H9 (cell line): ENCODE results near the gene HAO1. TPM values are rescaled to one million over a fixed set of nuclear protein-coding genes. Genes with fewer than 3 reads are reported as not detected.

Source experiments
- DNase-seq: peaks from one replicate; pipeline ENCODE4 v3.0.0-alpha.2; 2017
- H2AFZ ChIP-seq: one replicate; pipeline ENCODE4 v1.6.1; 2013; ENCODE audit warnings: mild to moderate bottlenecking, low read length, control low read depth, moderate library complexity
- H2AK5ac ChIP-seq: 2 replicates; pipeline ENCODE4 v1.6.1; 2013; ENCODE audit warnings: low read length, control low read depth, mixed read lengths; ENCODE audit not compliant: insufficient read length
- H2BK120ac ChIP-seq: one replicate; pipeline ENCODE4 v1.6.1; 2013; ENCODE audit warnings: low read depth, mild to moderate bottlenecking, low read length, control low read depth, inconsistent platforms; ENCODE audit not compliant: poor library complexity, severe bottlenecking
- H2BK12ac ChIP-seq: 2 replicates; pipeline ENCODE4 v1.6.1; 2013; ENCODE audit warnings: low read length, control low read depth, mixed read lengths, low read depth; ENCODE audit not compliant: insufficient read length
- H2BK15ac ChIP-seq: 2 replicates; pipeline ENCODE4 v1.6.1; 2013; ENCODE audit warnings: low read depth, low read length, control low read depth
- H2BK20ac ChIP-seq: one replicate; pipeline ENCODE4 v1.6.1; 2013; ENCODE audit warnings: low read depth, mild to moderate bottlenecking, low read length, control low read depth, inconsistent platforms; ENCODE audit not compliant: poor library complexity, severe bottlenecking
- H2BK5ac ChIP-seq: 2 replicates; pipeline ENCODE4 v1.6.1; 2013; ENCODE audit warnings: low read length, control low read depth, mixed read lengths; ENCODE audit not compliant: insufficient read length
- H3K14ac ChIP-seq: 2 replicates; pipeline ENCODE4 v1.6.1; 2013; ENCODE audit warnings: low read length, control low read depth; ENCODE audit not compliant: insufficient read depth
- H3K18ac ChIP-seq: 2 replicates; pipeline ENCODE4 v1.6.1; 2013; ENCODE audit warnings: low read depth, mild to moderate bottlenecking, mixed read lengths, low read length, control low read depth; ENCODE audit not compliant: insufficient read length
- H3K23ac ChIP-seq: 2 replicates; pipeline ENCODE4 v1.6.1; 2013; ENCODE audit warnings: low read length, control low read depth, mixed read lengths, low read depth; ENCODE audit not compliant: insufficient read length
- H3K23me2 ChIP-seq: 2 replicates; pipeline ENCODE4 v1.6.1; 2013; ENCODE audit warnings: low read depth, mild to moderate bottlenecking, mixed read lengths, low read length, control low read depth; ENCODE audit not compliant: insufficient read length, poor library complexity, severe bottlenecking
- H3K27ac ChIP-seq: 2 replicates; pipeline ENCODE4 v1.5.1; 2013; ENCODE audit warnings: low read length, control low read depth, mixed read lengths, low read depth; ENCODE audit not compliant: insufficient read length
- H3K27me3 ChIP-seq: 2 replicates; pipeline ENCODE4 v1.6.1; 2013; ENCODE audit warnings: low read length, control low read depth, inconsistent platforms; ENCODE audit not compliant: insufficient read depth
- H3K4ac ChIP-seq: 2 replicates; pipeline ENCODE4 v1.6.1; 2013; ENCODE audit warnings: low read depth, mild to moderate bottlenecking, control low read depth, inconsistent platforms, low read length, moderate library complexity
- H3K4me1 ChIP-seq: 2 replicates; pipeline ENCODE4 v1.6.1; 2013; ENCODE audit warnings: low read length, control low read depth, inconsistent platforms; ENCODE audit not compliant: insufficient read depth
- H3K4me2 ChIP-seq: 2 replicates; pipeline ENCODE4 v1.6.1; 2013; ENCODE audit warnings: low read length, control low read depth, mixed read lengths; ENCODE audit not compliant: insufficient read length, insufficient read depth
- H3K56ac ChIP-seq: 2 replicates; pipeline ENCODE4 v1.6.1; 2013; ENCODE audit warnings: low read depth, mild to moderate bottlenecking, mixed read lengths, low read length, control low read depth; ENCODE audit not compliant: insufficient read length
- H3K79me1 ChIP-seq: 2 replicates; pipeline ENCODE4 v1.6.1; 2013; ENCODE audit warnings: low read depth, mild to moderate bottlenecking, moderate library complexity, low read length, control low read depth, inconsistent platforms; ENCODE audit not compliant: insufficient read depth, poor library complexity, severe bottlenecking
- H3K79me2 ChIP-seq: 2 replicates; pipeline ENCODE4 v1.6.1; 2013; ENCODE audit warnings: low read length, control low read depth, inconsistent platforms; ENCODE audit not compliant: insufficient read depth
- H3K9ac ChIP-seq: 2 replicates; pipeline ENCODE4 v1.6.1; 2013; ENCODE audit warnings: low read length, control low read depth, mixed read lengths; ENCODE audit not compliant: insufficient read length; ENCODE audit errors: extremely low read depth
- H3K9me3 ChIP-seq: one replicate; pipeline ENCODE4 v1.6.1; 2013; ENCODE audit warnings: low read depth, low read length, inconsistent platforms; ENCODE audit not compliant: control insufficient read depth
- H3T11ph ChIP-seq: one replicate; pipeline ENCODE4 v1.6.1; 2013; ENCODE audit warnings: mild to moderate bottlenecking, low read length, control low read depth, inconsistent platforms
- H4K20me1 ChIP-seq: one replicate; pipeline ENCODE4 v1.6.1; 2013; ENCODE audit not compliant: control insufficient read depth, insufficient read length, insufficient read depth
- H4K5ac ChIP-seq: 2 replicates; pipeline ENCODE4 v1.6.1; 2013; ENCODE audit warnings: low read depth, mild to moderate bottlenecking, mixed read lengths, low read length, control low read depth; ENCODE audit not compliant: insufficient read length
- H4K8ac ChIP-seq: replicated peaks from 2 replicates; pipeline ENCODE4 v1.6.1; 2013; ENCODE audit warnings: low read length, control low read depth, mixed read lengths, low read depth; ENCODE audit not compliant: insufficient read length
- H4K91ac ChIP-seq: 2 replicates; pipeline ENCODE4 v1.6.1; 2013; ENCODE audit warnings: low read depth, mild to moderate bottlenecking, moderate library complexity, mixed read lengths, low read length, control low read depth; ENCODE audit not compliant: insufficient read length
- H3K27ac Mint-ChIP-seq, 3 experiments: 2 replicates in 2 of 3; 3 replicates in 1 of 3; pipeline ENCODE4 v1.8.0; 2020 to 2021; ENCODE audit warnings: mixed read lengths in 3 of 3, mild to moderate bottlenecking in 1 of 3, moderate library complexity in 1 of 3
- H3K27me3 Mint-ChIP-seq: 2 replicates; pipeline ENCODE4 v1.8.0; 2021; ENCODE audit warnings: low read depth, mild to moderate bottlenecking, moderate library complexity, mixed read lengths
- H3K36me3 Mint-ChIP-seq, 3 experiments: 2 replicates in 2 of 3; 3 replicates in 1 of 3; pipeline ENCODE4 v1.8.0; 2020 to 2021; ENCODE audit warnings: low read depth in 3 of 3, mixed read lengths in 3 of 3; ENCODE audit not compliant: insufficient read depth in 1 of 3
- H3K4me1 Mint-ChIP-seq, 2 experiments: 2 replicates each; pipeline ENCODE4 v1.8.0; 2020; ENCODE audit warnings: mixed read lengths in 2 of 2
- H3K4me3 Mint-ChIP-seq, 2 experiments: 2 replicates in 1 of 2; 3 replicates in 1 of 2; pipeline ENCODE4 v1.8.0; 2020 to 2021; ENCODE audit warnings: mild to moderate bottlenecking in 2 of 2, mixed read lengths in 2 of 2, moderate library complexity in 1 of 2
- H3K9me3 Mint-ChIP-seq, 2 experiments: 2 replicates in 1 of 2; 3 replicates in 1 of 2; pipeline ENCODE4 v1.8.0; 2020; ENCODE audit warnings: mild to moderate bottlenecking in 2 of 2, mixed read lengths in 2 of 2, moderate library complexity in 1 of 2
- CTCF ChIP-seq: fragments of 200-600 bp; sonication (generic); conservative IDR thresholded peaks from 3 replicates; pipeline ENCODE4 v1.8.0; 2021; ENCODE audit warnings: antibody characterized with exemption, mild to moderate bottlenecking
- WGBS: extraction: QIAGEN DNeasy Blood & Tissue Kit; methylation state at CpG from one replicate; pipeline ENCODE4 v1.1.7; 2013; ENCODE audit warnings: missing lambda C conversion rate, low lambda C conversion rate, mixed read lengths; ENCODE audit not compliant: insufficient read length; ENCODE audit errors: extremely low coverage; 5-methylcytosine and 5-hydroxymethylcytosine counted together
- total RNA-seq: library from RNA; stranded (reverse); gene quantifications from 2 replicates; pipeline ENCODE4 v1.2.1, GENCODE V29; 2021

HAO1 gene
- total RNA-seq, 1 experiment from 2014 or later = not detected

- Mint-ChIP-seq H3K27ac (no peak overlapping the region), H3K36me3 (peaks cover 3 to 12% (median 8%) of the 10 kb centered on the region in 3 experiments; a peak in 6 of 7 replicates)
- WGBS = no CpG with 5 or more reads among the region's 3 CpGs
Observed at GRCh38 chr20:7937328-7937727, 2.9 kb downstream of the HAO1 start.

More at GRCh38 chr20:7937328-7937727, 2.9 kb downstream of the HAO1 start:
- no peaks in the 10 kb centered on the region for H3K4me1 ChIP-seq
- H3T11ph ChIP-seq = no peak overlapping the region
- Mint-ChIP-seq H3K4me1 (peaks cover 4 to 5% of the 10 kb centered on the region in 2 experiments), H3K9me3 (peaks cover 10 to 14% of the 10 kb centered on the region in 2 experiments), H3K4me3 (no peak overlapping the region), H3K27me3 (peaks cover 2% of the 10 kb centered on the region; the same call in 1 of the 2 replicates)
- no peak for TF ChIP-seq CTCF
- no peak overlapping the region for H2BK120ac ChIP-seq
- H3K27ac ChIP-seq = no peak overlapping the region
- no peak for DNase-seq
- H2BK20ac ChIP-seq = no peak overlapping the region
- H3K79me1 ChIP-seq = no peaks in the 10 kb centered on the region
- H2BK12ac ChIP-seq = no peak overlapping the region
- no peak overlapping the region for H4K8ac ChIP-seq
- H4K91ac ChIP-seq = no peak overlapping the region
- no peak overlapping the region for H3K4ac ChIP-seq
- H3K14ac ChIP-seq = no peak overlapping the region
- H4K5ac ChIP-seq = no peak overlapping the region
- no peaks in the 10 kb centered on the region for H3K9me3 ChIP-seq
- no peak overlapping the region for H3K56ac ChIP-seq
- H4K20me1 ChIP-seq = no peaks in the 10 kb centered on the region
- no peaks in the 10 kb centered on the region for H3K27me3 ChIP-seq
- no peaks in the 10 kb centered on the region for H3K23me2 ChIP-seq
- H2BK15ac ChIP-seq = no peak overlapping the region
- H3K23ac ChIP-seq = no peak overlapping the region
- H3K79me2 ChIP-seq = no peaks in the 10 kb centered on the region
- H3K4me2 ChIP-seq = no peak overlapping the region
- no peak overlapping the region for H3K18ac ChIP-seq
- no peak overlapping the region for H2AFZ ChIP-seq
- H3K9ac ChIP-seq = no peak overlapping the region
- H2BK5ac ChIP-seq = no peak overlapping the region
- no peak overlapping the region for H2AK5ac ChIP-seq
